Testis (tissue), 3 donors: Measurements from ENCODE around the gene MYH9. TPM values are rescaled to one million over a fixed set of nuclear protein-coding genes. Genes with fewer than 3 reads are reported as not detected.

Experiments
- DNase-seq: peaks from one replicate; pipeline ENCODE4 v3.0.0-alpha.2; 2019
- H3K27ac ChIP-seq, 2 donors: fragments of 200-600 bp; sonication (generic); one replicate each; pipeline ENCODE4 v1.5.1; 2019
- H3K27me3 ChIP-seq: fragments of 200-600 bp; sonication (generic); one replicate; pipeline ENCODE4 v1.5.1; 2019
- H3K36me3 ChIP-seq: fragments of 200-600 bp; sonication (generic); one replicate; pipeline ENCODE4 v1.5.1; 2017; ENCODE audit warnings: low read depth; ENCODE audit errors: missing control alignments
- H3K4me1 ChIP-seq: fragments of 200-600 bp; sonication (generic); one replicate; pipeline ENCODE4 v1.5.1; 2019
- H3K4me3 ChIP-seq, 2 donors: fragments of 200-600 bp; sonication (generic); one replicate each; pipeline ENCODE4 v1.5.1; 2017 to 2019
- H3K9me3 ChIP-seq: fragments of 200-600 bp; sonication (generic); one replicate; pipeline ENCODE4 v1.5.1; 2017
- POLR2A ChIP-seq: fragments of 450-650 bp; IDR thresholded peaks from one replicate; pipeline ENCODE4 v1.6.1; 2017; ENCODE audit warnings: antibody characterized with exemption, mild to moderate bottlenecking, moderate library complexity
- WGBS, 2 donors: methylation state at CpG; one replicate each; pipeline ENCODE4 v1.1.5; 2018; 5-methylcytosine and 5-hydroxymethylcytosine counted together
- intact Hi-C: fragments of 100-400 bp; cut with DNase I; formaldehyde crosslinking; loops from one replicate; pipeline ENCODE4 v1.15.1; 2023; ENCODE audit warnings: low total_unique reads
- polyA plus RNA-seq: library from polyadenylated mRNA; stranded (reverse); fragments of 350-450 nt; fragmentation: Illumina TruSeq; extraction: RNeasy Lipid Tissue Mini Kit (QIAGEN cat#74804); gene quantifications from one replicate; pipeline ENCODE4 v1.2.3, GENCODE V29; 2014; ENCODE audit warnings: low read depth, low replicate concordance; ENCODE audit not compliant: insufficient read depth
- total RNA-seq, 2 donors: library from RNA; depleted of rRNA; stranded (reverse); fragments of >200 nt; gene quantifications; one replicate each; pipeline ENCODE4 v1.2.3, GENCODE V29; 2016
- TF ChIP-seq, protein P1 (sequence below), 3 experiments: fragments of 450-650 bp in 2 of 3; fragments of 200-600 bp in 1 of 3; sonication (generic) in 1 of 3; IDR thresholded peaks; one replicate each; pipeline ENCODE4 v1.5.1; 2016 to 2019; ENCODE audit warnings: antibody characterized with exemption in 3 of 3, mild to moderate bottlenecking in 2 of 3, moderate library complexity in 1 of 3

Gene MYH9
- total and polyA plus RNA-seq, 3 donors from 2014 or later = 129 to 146 (median 141) TPM

DNA sequence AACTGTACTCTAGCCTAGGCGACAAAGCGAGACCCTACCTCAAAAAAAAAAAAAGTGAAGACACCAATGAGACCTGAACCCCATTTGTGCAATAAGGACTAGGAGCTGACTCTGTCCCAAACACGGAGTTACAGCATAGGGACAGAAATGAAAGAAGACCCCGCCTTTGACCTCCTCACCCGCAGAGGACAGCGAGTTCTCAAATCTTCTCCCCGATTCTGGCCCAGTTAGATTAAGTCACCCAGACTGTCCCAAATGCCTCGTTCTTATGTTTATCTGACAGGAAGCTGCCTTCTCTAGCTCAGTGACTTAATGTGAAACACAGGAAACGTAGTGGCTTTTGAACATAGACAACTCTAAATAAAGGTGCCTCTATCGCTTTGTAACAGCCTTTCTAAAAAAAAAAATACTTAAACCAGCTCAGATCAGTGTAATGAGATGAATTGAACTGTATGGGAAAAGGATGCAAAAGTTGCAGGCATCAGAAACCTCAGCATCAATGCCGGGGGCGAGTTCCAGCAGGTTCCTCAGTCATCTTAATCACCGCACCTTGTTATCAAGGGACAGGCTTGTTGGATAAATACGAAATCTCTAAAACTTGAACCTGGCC lies 10.6 kb downstream of the MYH9 start:
- intact Hi-C loops = no loop called here
- Histone ChIP-seq H3K36me3 (no peaks in the 10 kb centered on the region), H3K27ac (peak overlapping the region in 1 of 2 donors; percentile 66), H3K4me3 (no peak overlapping the region), H3K27me3 (no peaks in the 10 kb centered on the region), H3K4me1 (peaks cover 18% of the 10 kb centered on the region), H3K9me3 (no peaks in the 10 kb centered on the region)
- no peak for DNase-seq
- no peak for TF ChIP-seq POLR2A
- TF ChIP-seq, protein P1, sequence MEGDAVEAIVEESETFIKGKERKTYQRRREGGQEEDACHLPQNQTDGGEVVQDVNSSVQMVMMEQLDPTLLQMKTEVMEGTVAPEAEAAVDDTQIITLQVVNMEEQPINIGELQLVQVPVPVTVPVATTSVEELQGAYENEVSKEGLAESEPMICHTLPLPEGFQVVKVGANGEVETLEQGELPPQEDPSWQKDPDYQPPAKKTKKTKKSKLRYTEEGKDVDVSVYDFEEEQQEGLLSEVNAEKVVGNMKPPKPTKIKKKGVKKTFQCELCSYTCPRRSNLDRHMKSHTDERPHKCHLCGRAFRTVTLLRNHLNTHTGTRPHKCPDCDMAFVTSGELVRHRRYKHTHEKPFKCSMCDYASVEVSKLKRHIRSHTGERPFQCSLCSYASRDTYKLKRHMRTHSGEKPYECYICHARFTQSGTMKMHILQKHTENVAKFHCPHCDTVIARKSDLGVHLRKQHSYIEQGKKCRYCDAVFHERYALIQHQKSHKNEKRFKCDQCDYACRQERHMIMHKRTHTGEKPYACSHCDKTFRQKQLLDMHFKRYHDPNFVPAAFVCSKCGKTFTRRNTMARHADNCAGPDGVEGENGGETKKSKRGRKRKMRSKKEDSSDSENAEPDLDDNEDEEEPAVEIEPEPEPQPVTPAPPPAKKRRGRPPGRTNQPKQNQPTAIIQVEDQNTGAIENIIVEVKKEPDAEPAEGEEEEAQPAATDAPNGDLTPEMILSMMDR (IDR thresholded peaks at IDR 0.05) = no peak
- 64 to 65% methylated on average over 14 of the region's 14 CpGs for WGBS, 2 donors

DNA sequence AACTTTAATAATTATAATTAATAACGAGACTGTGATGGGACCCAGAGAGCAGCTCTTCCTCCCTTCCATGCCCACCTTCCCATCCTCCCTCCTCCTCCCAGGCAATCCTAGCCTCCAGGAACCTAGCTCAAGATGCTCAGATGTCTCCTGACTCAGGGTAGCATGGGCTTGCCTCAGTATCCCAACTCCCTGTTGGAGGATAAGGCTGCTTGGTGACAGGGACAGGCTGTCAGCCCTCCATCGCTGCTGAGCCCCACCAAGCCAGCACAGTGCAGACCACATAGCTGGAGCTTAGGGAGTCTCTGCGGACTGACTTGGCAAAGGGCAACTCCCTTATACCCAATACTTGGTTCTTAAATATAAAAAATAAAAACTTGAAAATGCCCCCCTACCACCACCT lies 11.5 kb downstream of the MYH9 start:
- Histone ChIP-seq H3K27ac (no peak overlapping the region), H3K4me1 (peaks cover 25% of the 10 kb centered on the region), H3K9me3 (no peaks in the 10 kb centered on the region), H3K4me3 (no peak overlapping the region), H3K36me3 (no peaks in the 10 kb centered on the region), H3K27me3 (no peaks in the 10 kb centered on the region)
- TF ChIP-seq POLR2A = no peak
- intact Hi-C loops = no loop called here
- DNase-seq = no peak
- WGBS, 2 donors = 80 to 81% methylated on average over 3 of the region's 3 CpGs

DNA sequence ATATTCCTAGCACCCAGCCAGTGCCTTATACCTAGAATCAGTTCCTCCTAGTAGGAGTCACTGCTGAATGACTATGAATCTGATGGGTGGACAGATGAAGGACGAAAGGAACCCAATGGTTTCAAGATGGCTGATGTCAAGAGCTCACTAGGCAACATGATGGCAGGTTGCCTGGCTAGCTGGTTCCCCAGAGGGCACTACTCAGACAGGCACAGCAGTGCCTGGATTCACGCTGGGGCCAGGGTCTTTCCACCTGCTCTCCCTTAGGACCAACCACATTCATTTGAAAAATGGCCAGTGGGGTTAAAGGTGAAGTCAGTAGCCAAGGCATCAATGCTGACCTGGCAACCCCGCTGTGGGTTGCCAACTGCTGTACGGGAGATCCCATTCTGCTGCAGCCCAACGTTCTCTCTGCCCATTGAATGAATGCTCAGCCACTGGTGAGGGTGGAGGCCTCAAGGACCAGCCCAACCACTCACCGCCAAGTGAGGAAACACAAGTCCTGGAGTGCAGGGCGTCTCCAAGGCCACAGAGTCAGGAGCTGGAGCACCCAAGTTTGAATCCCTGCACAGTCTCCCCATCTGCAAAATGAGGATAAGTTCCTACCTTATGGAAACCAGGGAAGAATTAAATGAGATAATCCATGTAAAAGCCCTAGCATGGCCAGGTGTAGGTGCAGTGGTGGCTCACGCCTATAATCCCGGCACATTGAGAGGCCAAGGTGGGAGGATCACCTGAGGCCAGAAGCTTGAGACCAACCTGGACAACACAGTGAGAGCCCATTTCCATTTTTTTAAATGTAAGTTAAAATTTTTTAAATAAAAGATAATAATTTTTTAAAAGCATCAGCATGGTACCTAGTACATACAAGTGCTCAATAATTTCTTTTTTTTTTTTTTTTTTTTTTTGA lies 12.4 kb downstream of the MYH9 start:
- no peak for DNase-seq
- no peak overlapping the region for H3K4me3 ChIP-seq
- peaks cover 35% of the 10 kb centered on the region for H3K4me1 ChIP-seq
- no peaks in the 10 kb centered on the region for H3K36me3 ChIP-seq
- H3K9me3 ChIP-seq = no peaks in the 10 kb centered on the region
- peak overlapping the region in 1 of 2 donors; percentile 65 for H3K27ac ChIP-seq
- TF ChIP-seq, protein P1 (IDR thresholded peaks at IDR 0.05) = no peak
- no peak for TF ChIP-seq POLR2A
- intact Hi-C loops = no loop called here
- no peaks in the 10 kb centered on the region for H3K27me3 ChIP-seq
- 61 to 73% methylated on average over 9 of the region's 9 CpGs for WGBS, 2 donors

DNA sequence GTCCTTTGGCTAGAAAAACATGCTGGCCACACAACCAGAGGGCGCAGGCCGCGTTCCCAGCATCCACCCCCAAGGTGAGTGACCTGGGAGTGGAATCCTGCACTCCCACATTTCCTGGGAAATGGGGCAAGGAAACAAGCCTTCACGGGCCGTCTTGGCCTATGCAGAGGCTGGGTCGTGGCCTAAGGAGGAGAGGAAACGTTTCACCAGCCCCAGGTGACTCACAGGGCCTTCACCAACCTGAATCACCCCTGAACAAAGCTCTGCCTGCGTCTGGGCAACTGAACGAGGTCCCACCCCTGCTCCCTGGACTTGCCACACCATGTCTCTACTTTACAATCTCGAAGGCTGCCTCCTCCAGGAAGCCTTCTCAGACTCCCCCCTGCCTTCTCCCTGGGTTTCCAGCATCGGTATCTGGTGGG lies 13.2 kb downstream of the MYH9 start:
- intact Hi-C loops = no loop called here
- Histone ChIP-seq H3K9me3 (no peaks in the 10 kb centered on the region), H3K4me1 (peaks cover 42% of the 10 kb centered on the region), H3K4me3 (no peak overlapping the region), H3K27me3 (no peaks in the 10 kb centered on the region), H3K36me3 (no peaks in the 10 kb centered on the region), H3K27ac (peak overlapping the region; percentile 48 to 65)
- 72 to 73% methylated on average over 7 to 11 of the region's 11 CpGs for WGBS, 2 donors
- TF ChIP-seq POLR2A = no peak
- TF ChIP-seq, protein P1 (IDR thresholded peaks at IDR 0.05) = no peak
- DNase-seq = no peak

DNA sequence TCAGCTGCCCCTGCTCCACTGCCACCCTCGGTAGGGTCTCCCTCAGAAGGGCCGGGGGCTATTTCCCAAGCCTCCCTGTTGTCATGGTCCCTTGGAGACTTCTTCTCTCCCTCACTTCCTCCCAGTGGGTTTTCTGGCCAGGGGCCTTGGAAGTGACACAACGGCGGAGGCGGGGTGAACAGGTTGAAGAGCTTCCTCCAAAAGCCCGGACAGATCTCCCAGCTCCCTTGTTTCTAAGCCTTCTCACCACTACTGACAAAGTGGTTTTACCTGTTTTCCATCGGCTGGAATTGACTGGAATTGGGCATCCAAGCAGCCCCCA lies 14.5 kb downstream of the MYH9 start:
- intact Hi-C loops = no loop called here
- DNase-seq = no peak

More for the DNA sequence above, 14.5 kb downstream of the MYH9 start:
- Histone ChIP-seq H3K4me3 (no peak overlapping the region), H3K27ac (peak overlapping the region; percentile 1 to 65), H3K27me3 (no peaks in the 10 kb centered on the region), H3K4me1 (peaks cover 55% of the 10 kb centered on the region), H3K36me3 (no peaks in the 10 kb centered on the region), H3K9me3 (no peaks in the 10 kb centered on the region)
- TF ChIP-seq, protein P1 (IDR thresholded peaks at IDR 0.05) = no peak
- TF ChIP-seq POLR2A = no peak
- 62 to 66% methylated on average over 7 of the region's 7 CpGs for WGBS, 2 donors
